Chondrocyte (in vitro differentiated cells): ENCODE data around the gene GPN3. TPM values are rescaled to one million over a fixed set of nuclear protein-coding genes. Genes with fewer than 3 reads are reported as not detected.
A peak's percentile ranks its signal among the peaks of the same experiment; 100 is the strongest.

Experiments
- DNase-seq: peaks from one replicate; pipeline ENCODE4 v3.0.0; 2021; ENCODE audit warnings: mixed read lengths, low spot score
- H3K27ac Mint-ChIP-seq: one replicate; pipeline ENCODE4 v1.8.0; 2021; ENCODE audit warnings: mild to moderate bottlenecking, moderate library complexity, mixed read lengths; ENCODE audit not compliant: unreplicated experiment
- H3K27me3 Mint-ChIP-seq: 2 replicates; pipeline ENCODE4 v1.8.0; 2021; ENCODE audit warnings: low read depth, mixed read lengths
- H3K36me3 Mint-ChIP-seq: 2 replicates; pipeline ENCODE4 v1.8.0; 2021; ENCODE audit warnings: low read depth, mixed read lengths
- H3K4me1 Mint-ChIP-seq: 2 replicates; pipeline ENCODE4 v1.8.0; 2021; ENCODE audit warnings: low read depth, mild to moderate bottlenecking, mixed read lengths
- H3K4me3 Mint-ChIP-seq: one replicate; pipeline ENCODE4 v1.8.0; 2021; ENCODE audit warnings: mild to moderate bottlenecking, moderate library complexity, mixed read lengths; ENCODE audit not compliant: unreplicated experiment
- H3K9me3 Mint-ChIP-seq: 2 replicates; pipeline ENCODE4 v1.8.0; 2021; ENCODE audit warnings: low read depth, mixed read lengths
- CTCF ChIP-seq: fragments of 200-600 bp; sonication (generic); IDR thresholded peaks from 2 replicates; pipeline ENCODE4 v1.5.0; 2021; ENCODE audit warnings: antibody characterized with exemption, mild to moderate bottlenecking, moderate library complexity
- total RNA-seq: library from RNA; stranded (reverse); gene quantifications from 3 replicates; pipeline ENCODE4 v1.2.1, GENCODE V29; 2021

GPN3 gene
- total RNA-seq, 1 donor from 2014 or later, result 15.3 TPM

DNA sequence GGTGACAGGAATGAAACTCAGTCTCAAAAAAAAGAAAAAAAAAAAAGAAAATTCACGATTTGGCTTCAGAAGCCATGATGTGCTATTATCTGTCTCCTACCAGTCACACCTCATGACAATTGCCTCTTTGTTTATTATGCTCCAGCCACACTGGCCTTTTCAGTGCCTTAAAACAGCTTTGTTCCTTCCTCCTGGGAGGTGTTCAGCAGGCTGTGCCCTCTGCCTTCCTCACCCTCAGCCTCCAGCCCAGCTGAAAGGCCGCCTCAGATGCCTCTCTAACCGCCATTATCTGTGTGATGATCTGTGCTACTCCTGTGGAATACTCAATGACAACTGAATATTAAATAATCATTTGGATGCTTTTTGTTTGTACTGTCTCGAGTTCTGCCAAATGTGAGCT, 9.3 kb downstream of the GPN3 start:
- no peak for DNase-seq
- no peak overlapping the region for H3K27ac Mint-ChIP-seq
- H3K9me3 Mint-ChIP-seq, result no peaks in the 10 kb centered on the region
- H3K27me3 Mint-ChIP-seq, result no peaks in the 10 kb centered on the region
- no peak overlapping the region for H3K4me3 Mint-ChIP-seq
- no peaks in the 10 kb centered on the region for H3K4me1 Mint-ChIP-seq
- peaks cover 8% of the 10 kb centered on the region for H3K36me3 Mint-ChIP-seq
- no peak for TF ChIP-seq CTCF

GRCh38 chr12:110453569-110454296, 14.3 kb downstream of the GPN3 start:
- Mint-ChIP-seq H3K36me3 (peaks cover 16% of the 10 kb centered on the region), H3K4me3 (no peak overlapping the region), H3K27me3 (no peaks in the 10 kb centered on the region), H3K4me1 (peaks cover 16% of the 10 kb centered on the region), H3K27ac (no peak overlapping the region), H3K9me3 (no peaks in the 10 kb centered on the region)
- no peak for DNase-seq
- TF ChIP-seq CTCF, result no peak

DNA sequence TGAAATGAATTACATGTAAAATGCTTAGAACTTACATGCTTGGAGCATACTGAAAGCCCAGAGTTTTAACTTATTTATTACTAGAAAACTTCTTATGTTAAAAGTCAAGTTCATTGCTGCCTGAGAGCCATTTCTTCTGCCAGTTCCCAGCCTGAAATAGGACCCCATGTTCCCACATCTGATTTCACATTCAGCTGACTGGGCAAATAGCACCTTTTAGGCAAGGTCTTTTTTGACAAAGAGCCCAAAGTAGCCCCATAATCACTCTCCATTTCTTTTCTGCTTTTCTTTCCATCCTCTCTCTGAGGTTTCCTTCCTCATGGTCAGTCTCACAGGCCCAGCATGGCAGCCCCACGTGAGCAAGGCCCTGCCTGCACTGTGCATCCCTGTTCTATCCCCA, 16.8 kb downstream of the GPN3 start:
- Mint-ChIP-seq H3K27ac (peak overlapping the region; percentile 53), H3K4me1 (peaks cover 35% of the 10 kb centered on the region), H3K36me3 (peaks cover 21% of the 10 kb centered on the region), H3K9me3 (no peaks in the 10 kb centered on the region), H3K4me3 (no peak overlapping the region), H3K27me3 (no peaks in the 10 kb centered on the region)
- DNase-seq, result no peak
- no peak for TF ChIP-seq CTCF

- peak; percentile 97 for DNase-seq
- peak within 1 kb of the TSS; percentile 100 for H3K27ac Mint-ChIP-seq
- H3K9me3 Mint-ChIP-seq, result no peaks in the 10 kb centered on the region
- peaks cover 40% of the 10 kb centered on the region for H3K4me1 Mint-ChIP-seq
- H3K27me3 Mint-ChIP-seq, result no peaks in the 10 kb centered on the region
- peaks cover 24% of the 10 kb centered on the region for H3K36me3 Mint-ChIP-seq
- peak within 1 kb of the TSS; percentile 97 for H3K4me3 Mint-ChIP-seq
- peak; percentile 85 for TF ChIP-seq CTCF
These were observed 18.1 kb downstream of the GPN3 start, which contains the start of gene ARPC3 for GRCh38 chr12:110449799-110450497. ARPC3 (minus strand) TSS chr12:110450337; CDS start chr12:110450260, 77 bp downstream.

- Mint-ChIP-seq H3K4me3 (no peak overlapping the region), H3K9me3 (no peaks in the 10 kb centered on the region)
These were observed 23.6 kb downstream of the GPN3 start for GRCh38 chr12:110444455-110444854.

More at GRCh38 chr12:110444455-110444854, 23.6 kb downstream of the GPN3 start:
- H3K27me3 Mint-ChIP-seq, result no peaks in the 10 kb centered on the region
- no peak for DNase-seq
- TF ChIP-seq CTCF, result no peak
- H3K36me3 Mint-ChIP-seq, result peaks cover 25% of the 10 kb centered on the region
- peaks cover 36% of the 10 kb centered on the region for H3K4me1 Mint-ChIP-seq
- no peak overlapping the region for H3K27ac Mint-ChIP-seq
